Uterus (tissue), 2 donors: ENCODE data around the gene SWI5.

Experiments
- CTCF ChIP-seq, 4 experiments: fragments of 200-600 bp in 2 of 4; fragments of 450-650 bp in 2 of 4; sonication (generic) in 2 of 4; IDR thresholded peaks; one replicate each; pipeline ENCODE4 v1.5.1; 2016 to 2019; ENCODE audit warnings: antibody characterized with exemption in 4 of 4, mild to moderate bottlenecking in 2 of 4, moderate library complexity in 1 of 4
- POLR2A ChIP-seq, 2 donors: fragments of 450-650 bp; IDR thresholded peaks; one replicate each; pipeline ENCODE4 v1.6.1; 2016; ENCODE audit warnings: antibody characterized with exemption in 2 of 2, mild to moderate bottlenecking in 1 of 2, moderate library complexity in 1 of 2

- TF ChIP-seq CTCF (IDR thresholded peaks at IDR 0.05), result no peak
- TF ChIP-seq POLR2A (IDR thresholded peaks at IDR 0.05), result no peak
Measured at GRCh38 chr9:128296340-128297220, 20.5 kb downstream of the SWI5 start.
